Measurements from ENCODE around the gene THSD4. TPM values are rescaled to one million over a fixed set of nuclear protein-coding genes. Genes with fewer than 3 reads are reported as not detected.
"Not testable (repeated sequence)": the region's sequence is repeated elsewhere in the genome, so short reads cannot be mapped to it uniquely, and the experiment has no call there.

The THSD4 gene
- total and polyA plus RNA-seq, 2 of the 8 experiments (the other 6 are each of a cell fraction or from before 2014, with no cell fraction given): 2.5 to 6.2 TPM

DNA sequence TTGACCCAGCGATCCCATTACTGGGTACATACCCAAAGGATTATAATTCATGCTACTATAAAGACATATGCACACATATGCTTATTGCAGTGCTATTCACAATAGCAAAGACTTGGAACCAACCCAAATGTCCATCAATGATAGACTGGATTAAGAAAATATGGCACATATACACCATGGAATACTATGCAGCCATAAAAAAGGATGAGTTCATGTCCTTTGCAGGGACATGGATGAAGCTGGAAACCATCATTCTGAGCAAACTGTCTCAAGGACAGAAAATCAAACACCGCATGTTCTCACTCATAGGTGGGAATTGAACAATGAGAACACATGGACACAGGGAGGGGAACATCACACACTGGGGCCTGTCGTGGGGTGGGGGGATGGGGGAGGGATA lies 286.5 kb downstream of the THSD4 start:
- H3K4me1 ChIP-seq (replicated peaks in 1 of 4; ENCODE audit: control insufficient read depth in 3 of 4, insufficient read depth in 4 of 4, low read length in 3 of 4); H2BK15ac ChIP-seq (ENCODE audit: low read length); H3K27ac ChIP-seq (ENCODE audit: low read depth, low read length); H2BK120ac ChIP-seq (replicated peaks; ENCODE audit: low read depth, low read length); H3K9me3 ChIP-seq (ENCODE audit: insufficient read depth in 2 of 2, low read depth in 1 of 2, low read length in 1 of 2); FAIRE-seq; H2BK20ac ChIP-seq (ENCODE audit: low read length); H2AK5ac ChIP-seq (ENCODE audit: low read depth, low read length); H3K56ac ChIP-seq (replicated peaks; ENCODE audit: insufficient read length, low read depth, low read length); H3K4me2 ChIP-seq (ENCODE audit: insufficient read depth in 1 of 2, low read depth in 2 of 2, low read length in 2 of 2); H2BK12ac ChIP-seq (ENCODE audit: low read depth, low read length); H3K4ac ChIP-seq (replicated peaks; ENCODE audit: insufficient read length, low read depth, low read length); POLR2A ChIA-PET (ENCODE audit: partially characterized antibody); H4K20me1 ChIP-seq (replicated peaks in 1 of 2; ENCODE audit: control insufficient read depth in 1 of 2, insufficient read depth in 2 of 2, low read length in 2 of 2); H2BK5ac ChIP-seq (ENCODE audit: low read depth, low read length); H4K8ac ChIP-seq (ENCODE audit: extremely low read depth, insufficient read depth, low read length); H3K14ac ChIP-seq (ENCODE audit: insufficient read length); H3K36me3 ChIP-seq (ENCODE audit: control insufficient read depth in 2 of 4, insufficient read depth in 4 of 4, low read length in 3 of 4); H3K4me3 ChIP-seq (ENCODE audit: extremely low read depth in 1 of 4, insufficient read depth in 2 of 4, low read depth in 3 of 4, low read length in 4 of 4); H3K23me2 ChIP-seq (ENCODE audit: low read depth, low read length); H4K5ac ChIP-seq (ENCODE audit: insufficient read length, low read depth, low read length); H4K91ac ChIP-seq (replicated peaks; ENCODE audit: insufficient read length, low read length); H3K18ac ChIP-seq (ENCODE audit: extremely low read depth, low read length); H3K9ac ChIP-seq (replicated peaks in 1 of 4; ENCODE audit: extremely low read depth in 1 of 4, low read depth in 3 of 4, low read length in 3 of 4); H2AFZ ChIP-seq (ENCODE audit: low read length); H3K23ac ChIP-seq (ENCODE audit: insufficient read length); H3K79me2 ChIP-seq (ENCODE audit: control insufficient read depth in 1 of 2, insufficient read depth in 2 of 2, low read length in 2 of 2); H3K27me3 ChIP-seq (replicated peaks in 1 of 4; ENCODE audit: control insufficient read depth in 3 of 4, extremely low read depth in 1 of 4, insufficient read depth in 3 of 4, low read length in 3 of 4); H3K79me1 ChIP-seq (ENCODE audit: low read depth, low read length); DNase-seq (ENCODE audit: low read depth in 1 of 2, low spot score in 2 of 2): not testable (repeated sequence)
- CTCF ChIA-PET (ENCODE audit: partially characterized antibody): interaction anchor here (1.2 kb wide), 1 partner anchor 38 kb away, joined by 3 read pairs; no protein-coding TSS in a partner anchor
- WGBS, 2 experiments (ENCODE audit: extremely low coverage in 1 of 2, insufficient coverage in 1 of 2, insufficient read length in 1 of 2, insufficient replicate concordance in 2 of 2, low coverage in 1 of 2, low lambda C conversion rate in 2 of 2, missing lambda C conversion rate in 1 of 2): 80% methylated on average over 2 of the region's 3 CpGs; no CpG with 5 or more reads in 1 of the 2 experiments

Data from H1 (cell line).